Panc1 (cell line): ENCODE results near the gene CXCL17. TPM values are rescaled to one million over a fixed set of nuclear protein-coding genes. Genes with fewer than 3 reads are reported as not detected.
"Not testable (repeated sequence)": the region's sequence is repeated elsewhere in the genome, so short reads cannot be mapped to it uniquely, and the experiment has no call there.

Experiments
- ATAC-seq: fragments of 200-7000 bp; cut with Tn5 transposase; 2 replicates; pipeline ENCODE4 v1.9.1; 2020; ENCODE audit warnings: mild to moderate bottlenecking, moderate library complexity
- BruUV-seq: library from RNA; stranded (reverse); fragments of 400-500 nt; replicated peaks from 2 replicates; lab custom pipeline; 2021; lab: Mats Ljungman, UMichigan
- CTCF ChIA-PET: fragments of 300-600 bp; sonication (Branson Sonifier 250); formaldehyde crosslinking; loops from one replicate; lab custom pipeline; 2022; ENCODE audit warnings: antibody characterized with exemption; lab: Charles Lee
- POLR2A ChIA-PET: fragments of 300-600 bp; sonication (Branson Sonifier 250); formaldehyde crosslinking; loops from one replicate; lab custom pipeline; 2022; ENCODE audit warnings: antibody characterized with exemption; lab: Charles Lee
- DNase-seq: peaks from one replicate; pipeline ENCODE4 v3.0.0-alpha.2; 2010; ENCODE audit warnings: low read depth, low spot score
- H3K27ac ChIP-seq: 2 replicates; pipeline ENCODE4 v1.5.1; 2011; ENCODE audit warnings: mild to moderate bottlenecking, low read length, inconsistent platforms
- H3K27me3 ChIP-seq: fragments of 200-500 bp; sonication (Bioruptor generic); 2 replicates; pipeline ENCODE4 v1.6.0; 2014; ENCODE audit warnings: low read length, inconsistent platforms; ENCODE audit not compliant: control insufficient read depth, insufficient read depth
- H3K36me3 ChIP-seq: fragments of 200-500 bp; sonication (Bioruptor generic); 2 replicates; pipeline ENCODE4 v1.5.1; 2014; ENCODE audit warnings: inconsistent platforms, mild to moderate bottlenecking, low read length, moderate library complexity; ENCODE audit not compliant: control insufficient read depth, insufficient read depth
- H3K4me1 ChIP-seq: 2 replicates; pipeline ENCODE4 v1.5.1; 2011; ENCODE audit warnings: inconsistent platforms, mild to moderate bottlenecking, low read length, moderate library complexity; ENCODE audit not compliant: control insufficient read depth, insufficient read depth
- H3K4me3 ChIP-seq, 2 experiments: 2 replicates each; pipeline ENCODE4 v1.5.1; 2011 to 2012; ENCODE audit warnings: low read depth in 2 of 2, low read length in 2 of 2, mild to moderate bottlenecking in 2 of 2, inconsistent platforms in 1 of 2, moderate library complexity in 1 of 2
- H3K9me3 ChIP-seq: fragments of 200-500 bp; sonication (Bioruptor generic); 2 replicates; pipeline ENCODE4 v1.5.1; 2014; ENCODE audit warnings: low read depth, mild to moderate bottlenecking, inconsistent platforms, low read length, moderate library complexity; ENCODE audit not compliant: control insufficient read depth, insufficient read depth
- POLR2AphosphoS5 ChIP-seq: IDR thresholded peaks from 2 replicates; pipeline ENCODE4 v1.6.1; 2012; ENCODE audit warnings: mild to moderate bottlenecking, low read depth, low read length, moderate library complexity
- SIN3A ChIP-seq: IDR thresholded peaks from 2 replicates; pipeline ENCODE4 v1.6.1; 2012; ENCODE audit warnings: low read depth, mild to moderate bottlenecking, low read length, moderate library complexity, borderline replicate concordance; ENCODE audit not compliant: insufficient read depth
- TCF7L2 ChIP-seq: IDR thresholded peaks from 2 replicates; pipeline ENCODE4 v1.6.1; 2011; ENCODE audit warnings: mild to moderate bottlenecking, low read depth, low read length, inconsistent platforms
- in situ Hi-C: cut with HindIII; loops from 2 replicates; pipeline ENCODE4 v1.10.0; 2016; ENCODE audit warnings: low sequenced_read_pairs, low pct_unique_long_range_greater_than_20kb
- intact Hi-C: fragments of 100-400 bp; cut with micrococcal nuclease; formaldehyde crosslinking; loops from one replicate; pipeline ENCODE4 v1.10.0; 2022; ENCODE audit not compliant: unreplicated experiment
- total RNA-seq: library from RNA; stranded (reverse); gene quantifications from one replicate; pipeline ENCODE4 v1.2.1, GENCODE V29; 2021; ENCODE audit not compliant: unreplicated experiment
- TF ChIP-seq, protein P1 (sequence below): fragments of 450-650 bp; IDR thresholded peaks from 2 replicates; pipeline ENCODE4 v1.5.1; 2017; ENCODE audit warnings: mild to moderate bottlenecking
- TF ChIP-seq, protein P2 (sequence below), 2 experiments: IDR thresholded peaks; 2 replicates each; pipeline ENCODE4 v1.6.1; 2011 to 2012; ENCODE audit warnings: low read depth in 2 of 2, control low read depth in 1 of 2, low read length in 1 of 2, mild to moderate bottlenecking in 1 of 2, moderate library complexity in 1 of 2; ENCODE audit not compliant: insufficient read depth in 1 of 2

The CXCL17 gene
- total RNA-seq, 1 experiment from 2014 or later, result not detected

DNA sequence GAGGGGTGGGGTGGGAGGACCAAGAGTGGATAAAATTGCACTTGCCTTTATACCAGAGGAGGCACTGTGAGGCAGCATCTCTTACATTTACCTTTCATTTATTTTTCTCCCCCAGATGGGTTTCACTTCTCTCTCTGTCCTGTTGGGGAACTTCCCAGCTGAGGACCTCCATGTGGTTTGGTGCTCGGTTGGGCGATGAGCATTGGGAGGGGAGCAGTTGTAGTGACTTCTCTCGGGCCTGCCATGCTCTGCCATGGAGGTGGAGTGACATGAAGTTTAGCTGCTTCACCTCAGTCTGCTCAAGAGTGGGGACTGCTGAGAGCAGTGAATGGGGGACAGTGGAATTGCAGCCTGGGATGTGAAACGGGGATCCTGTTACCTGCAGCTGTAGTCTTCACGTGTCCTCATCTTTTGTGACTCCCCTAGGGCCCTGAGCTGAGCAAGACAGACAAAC, 23.1 kb upstream of the CXCL17 start:
- Histone ChIP-seq H3K4me3 (no peak overlapping the region), H3K9me3 (no peaks in the 10 kb centered on the region), H3K27me3 (no peaks in the 10 kb centered on the region), H3K36me3 (no peaks in the 10 kb centered on the region), H3K27ac (no peak overlapping the region), H3K4me1 (0 out of 2 replicates have a peak, but pooled peaks cover 2% of the 10 kb centered on the region)
- no peak for ATAC-seq
- POLR2A ChIA-PET, result no interaction called here
- intact Hi-C loops, result no loop called here
- BruUV-seq, result no TSS peak
- in situ Hi-C loops, result no loop called here
- no peak for TF ChIP-seq POLR2AphosphoS5
- TF ChIP-seq, protein P1, sequence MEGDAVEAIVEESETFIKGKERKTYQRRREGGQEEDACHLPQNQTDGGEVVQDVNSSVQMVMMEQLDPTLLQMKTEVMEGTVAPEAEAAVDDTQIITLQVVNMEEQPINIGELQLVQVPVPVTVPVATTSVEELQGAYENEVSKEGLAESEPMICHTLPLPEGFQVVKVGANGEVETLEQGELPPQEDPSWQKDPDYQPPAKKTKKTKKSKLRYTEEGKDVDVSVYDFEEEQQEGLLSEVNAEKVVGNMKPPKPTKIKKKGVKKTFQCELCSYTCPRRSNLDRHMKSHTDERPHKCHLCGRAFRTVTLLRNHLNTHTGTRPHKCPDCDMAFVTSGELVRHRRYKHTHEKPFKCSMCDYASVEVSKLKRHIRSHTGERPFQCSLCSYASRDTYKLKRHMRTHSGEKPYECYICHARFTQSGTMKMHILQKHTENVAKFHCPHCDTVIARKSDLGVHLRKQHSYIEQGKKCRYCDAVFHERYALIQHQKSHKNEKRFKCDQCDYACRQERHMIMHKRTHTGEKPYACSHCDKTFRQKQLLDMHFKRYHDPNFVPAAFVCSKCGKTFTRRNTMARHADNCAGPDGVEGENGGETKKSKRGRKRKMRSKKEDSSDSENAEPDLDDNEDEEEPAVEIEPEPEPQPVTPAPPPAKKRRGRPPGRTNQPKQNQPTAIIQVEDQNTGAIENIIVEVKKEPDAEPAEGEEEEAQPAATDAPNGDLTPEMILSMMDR, result no peak
- no peak for TF ChIP-seq SIN3A
- TF ChIP-seq, protein P2, sequence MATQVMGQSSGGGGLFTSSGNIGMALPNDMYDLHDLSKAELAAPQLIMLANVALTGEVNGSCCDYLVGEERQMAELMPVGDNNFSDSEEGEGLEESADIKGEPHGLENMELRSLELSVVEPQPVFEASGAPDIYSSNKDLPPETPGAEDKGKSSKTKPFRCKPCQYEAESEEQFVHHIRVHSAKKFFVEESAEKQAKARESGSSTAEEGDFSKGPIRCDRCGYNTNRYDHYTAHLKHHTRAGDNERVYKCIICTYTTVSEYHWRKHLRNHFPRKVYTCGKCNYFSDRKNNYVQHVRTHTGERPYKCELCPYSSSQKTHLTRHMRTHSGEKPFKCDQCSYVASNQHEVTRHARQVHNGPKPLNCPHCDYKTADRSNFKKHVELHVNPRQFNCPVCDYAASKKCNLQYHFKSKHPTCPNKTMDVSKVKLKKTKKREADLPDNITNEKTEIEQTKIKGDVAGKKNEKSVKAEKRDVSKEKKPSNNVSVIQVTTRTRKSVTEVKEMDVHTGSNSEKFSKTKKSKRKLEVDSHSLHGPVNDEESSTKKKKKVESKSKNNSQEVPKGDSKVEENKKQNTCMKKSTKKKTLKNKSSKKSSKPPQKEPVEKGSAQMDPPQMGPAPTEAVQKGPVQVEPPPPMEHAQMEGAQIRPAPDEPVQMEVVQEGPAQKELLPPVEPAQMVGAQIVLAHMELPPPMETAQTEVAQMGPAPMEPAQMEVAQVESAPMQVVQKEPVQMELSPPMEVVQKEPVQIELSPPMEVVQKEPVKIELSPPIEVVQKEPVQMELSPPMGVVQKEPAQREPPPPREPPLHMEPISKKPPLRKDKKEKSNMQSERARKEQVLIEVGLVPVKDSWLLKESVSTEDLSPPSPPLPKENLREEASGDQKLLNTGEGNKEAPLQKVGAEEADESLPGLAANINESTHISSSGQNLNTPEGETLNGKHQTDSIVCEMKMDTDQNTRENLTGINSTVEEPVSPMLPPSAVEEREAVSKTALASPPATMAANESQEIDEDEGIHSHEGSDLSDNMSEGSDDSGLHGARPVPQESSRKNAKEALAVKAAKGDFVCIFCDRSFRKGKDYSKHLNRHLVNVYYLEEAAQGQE (IDR thresholded peaks at IDR 0.05; ENCODE audit: insufficient read depth in 1 of 2, low read depth in 2 of 2, low read length in 1 of 2), result no peak
- TF ChIP-seq TCF7L2, result no peak
- no peak for DNase-seq
- CTCF ChIA-PET, result interaction anchor here (0.5 to 0.6 kb wide), 3 partner anchors 12 to 1117 kb away, joined by 3 to 11 read pairs (median 4); no protein-coding TSS in a partner anchor

DNA sequence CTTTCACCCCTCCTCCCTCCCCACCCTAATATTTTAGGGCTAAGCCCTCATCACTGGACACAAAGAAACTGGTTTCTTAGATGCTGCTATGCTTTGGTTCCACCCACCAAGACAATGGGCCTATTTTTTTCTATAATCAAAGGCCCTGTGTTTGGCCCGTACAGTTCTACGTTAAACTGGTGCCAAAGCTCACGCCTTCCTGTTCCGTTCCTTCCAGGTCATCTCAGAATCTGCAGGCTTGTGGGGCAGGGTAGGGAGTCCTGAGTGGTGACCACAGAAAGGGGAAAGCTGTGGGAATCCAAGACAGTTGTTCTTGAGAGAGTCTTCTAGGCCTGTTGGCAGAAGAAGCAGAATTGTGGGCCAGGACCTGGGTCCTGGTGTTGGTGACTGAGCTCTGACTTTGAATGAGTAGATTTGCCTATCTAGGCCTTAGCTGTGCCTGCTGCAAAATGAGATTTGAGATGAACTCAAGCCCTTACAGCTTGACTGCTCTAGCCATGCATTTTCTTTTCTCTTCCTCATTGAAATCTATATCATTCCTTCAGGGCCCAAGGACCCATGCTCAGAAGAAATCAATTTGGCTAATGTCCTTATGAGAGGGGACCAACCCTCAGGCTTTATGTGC, 19.1 kb upstream of the CXCL17 start:
- in situ Hi-C loops (no loop called here), intact Hi-C loops (no loop called here)
- no peak for ATAC-seq
- DNase-seq, result no peak
- TF ChIP-seq, protein P1, result no peak
- TF ChIP-seq POLR2AphosphoS5 (no peak), SIN3A (no peak), TCF7L2 (no peak)
- TF ChIP-seq, protein P2 (IDR thresholded peaks at IDR 0.05; ENCODE audit: insufficient read depth in 1 of 2, low read depth in 2 of 2, low read length in 1 of 2), result no peak
- no TSS peak for BruUV-seq
- Histone ChIP-seq H3K36me3 (no peaks in the 10 kb centered on the region), H3K4me3 (no peak overlapping the region), H3K27me3 (no peaks in the 10 kb centered on the region), H3K4me1 (no peaks in the 10 kb centered on the region), H3K9me3 (no peaks in the 10 kb centered on the region), H3K27ac (no peak overlapping the region)
- CTCF ChIA-PET, result interaction anchor here (0.6 kb wide), 1 partner anchor 97 kb away, joined by 8 read pairs; no protein-coding TSS in a partner anchor
- POLR2A ChIA-PET, result no interaction called here

DNA sequence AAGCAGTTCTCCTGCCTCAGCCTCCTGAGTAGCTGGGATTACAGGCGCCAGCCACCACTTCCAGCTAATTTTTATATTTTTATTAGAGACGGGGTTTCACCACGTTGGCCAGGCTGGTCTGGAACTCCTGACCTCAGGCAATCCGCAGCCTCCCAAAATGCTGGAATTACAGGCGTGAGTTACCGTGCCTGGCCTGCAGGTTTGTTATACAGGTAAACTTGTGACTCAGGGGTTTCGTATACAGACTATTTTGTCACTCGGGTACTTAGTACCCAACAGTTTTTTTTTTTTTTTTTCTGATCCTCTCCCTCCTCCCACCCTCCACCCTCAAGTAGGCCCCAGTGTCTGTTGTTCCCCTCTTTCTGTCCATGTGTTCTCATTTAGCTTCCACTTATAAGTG, 18.5 kb upstream of the CXCL17 start:
- in situ Hi-C loops, DNase-seq, POLR2A ChIA-PET, BruUV-seq, ATAC-seq, H3K27me3 ChIP-seq, H3K9me3 ChIP-seq, H3K27ac ChIP-seq, H3K4me3 ChIP-seq, intact Hi-C loops, H3K4me1 ChIP-seq, H3K36me3 ChIP-seq: not testable (repeated sequence)
- CTCF ChIA-PET, result interaction anchor here (0.6 kb wide), 1 partner anchor 98 kb away, joined by 8 read pairs; no protein-coding TSS in a partner anchor
